NCI-H526 (cell line): ENCODE data around the gene MISFA.
"Not testable (repeated sequence)": the region's sequence is repeated elsewhere in the genome, so short reads cannot be mapped to it uniquely, and the experiment has no call there.

Source experiments
- DNase-seq, 2 experiments: peaks; one replicate each; lab custom pipeline; 2025; lab: John Stamatoyannopoulos, UW

The MISFA gene

GRCh38 chr11:18599739-18600230, at the start of gene MISFA:
Gene MISFA (plus strand): TSS chr11:18599789. CDS start chr11:18599929, 140 bp downstream.
- DNase-seq: no peak

DNA sequence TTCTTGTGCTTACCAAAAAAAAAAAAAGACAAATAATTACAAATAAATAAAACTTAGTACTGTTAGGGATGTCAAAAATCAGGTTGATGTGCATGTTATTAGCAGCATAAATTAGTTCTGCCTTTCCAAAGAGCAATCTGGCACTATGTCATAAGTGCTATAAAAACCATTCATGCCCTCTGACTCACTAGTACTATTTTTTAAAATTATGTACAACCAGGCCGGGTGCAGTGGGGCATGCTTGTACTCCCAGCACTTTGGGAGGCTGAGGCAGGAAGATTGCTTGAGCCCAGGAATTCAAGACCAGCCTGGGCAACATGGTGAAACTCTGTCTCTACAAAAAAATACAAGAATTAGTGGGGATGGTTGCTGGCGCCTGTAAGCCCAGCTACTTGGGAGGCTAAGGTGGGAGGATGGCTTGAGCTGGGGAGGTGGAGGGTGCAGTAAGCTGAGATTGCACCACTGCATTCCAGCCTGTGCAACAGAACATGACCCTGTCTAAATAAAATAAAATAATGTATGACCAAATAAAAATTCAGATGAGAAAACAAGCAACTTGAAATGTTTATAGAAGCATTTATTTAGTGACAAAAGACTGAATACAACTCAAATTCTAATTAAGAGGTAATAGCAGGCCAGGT, 36.4 kb upstream of the MISFA start:
- DNase-seq: no peak

GRCh38 chr11:18564149-18564548, 35.4 kb upstream of the MISFA start:
- no peak for DNase-seq

DNA sequence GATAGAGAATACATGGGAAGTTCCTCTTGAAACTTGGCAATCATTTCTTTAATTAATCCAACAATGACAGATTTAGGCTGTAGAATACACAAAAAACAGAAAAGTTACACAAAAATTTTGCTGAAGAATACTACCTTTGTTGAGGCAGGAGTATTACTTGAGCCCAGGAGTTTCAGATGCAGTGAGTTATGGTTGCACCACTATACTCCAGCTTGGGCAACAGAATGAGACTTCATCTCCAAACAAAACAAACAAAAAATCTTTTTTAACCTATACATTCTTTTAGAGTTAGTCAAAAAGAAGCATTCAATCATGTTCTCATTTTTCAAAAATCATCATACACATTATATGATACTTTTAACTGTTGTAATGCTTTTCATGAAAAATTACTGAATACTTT, 33.2 kb upstream of the MISFA start:
- no peak for DNase-seq

DNA sequence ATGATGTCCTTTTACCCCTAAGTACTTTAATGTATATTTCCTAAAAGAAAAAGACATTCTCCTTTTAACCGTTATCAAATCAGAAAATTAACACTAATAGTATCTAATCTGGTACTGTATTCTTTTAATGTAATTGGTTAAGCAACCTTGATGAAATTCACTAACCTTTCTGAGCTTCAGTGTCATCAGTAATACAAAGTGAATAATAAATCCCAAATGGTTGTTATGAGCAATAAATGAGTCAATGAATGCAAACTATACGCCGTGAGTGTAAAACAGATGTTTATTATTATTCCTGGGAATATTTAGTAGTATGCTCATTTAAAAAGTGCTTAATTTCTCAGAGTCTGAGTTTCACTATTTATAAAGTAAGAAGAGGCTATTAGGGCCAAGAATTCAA, 32.5 kb upstream of the MISFA start:
- no peak for DNase-seq

DNA sequence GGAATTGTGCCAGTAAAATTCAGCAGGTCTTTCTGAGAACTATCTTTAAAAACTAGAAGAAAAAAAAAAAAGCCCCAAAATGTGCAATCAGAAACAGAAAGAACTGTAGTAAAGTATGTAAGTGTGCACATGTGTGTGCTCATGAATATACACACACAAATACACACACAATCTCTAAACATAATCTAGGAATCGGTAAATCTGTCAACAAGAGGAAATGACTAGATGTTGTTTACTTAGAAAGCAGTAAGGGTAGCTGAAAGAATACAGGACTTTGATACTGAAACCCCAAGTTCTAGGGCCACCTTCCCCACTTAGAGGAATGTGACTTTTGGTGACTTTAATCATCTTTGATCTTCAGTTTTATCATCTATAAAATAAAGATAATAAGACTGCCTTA, 24.2 kb upstream of the MISFA start:
- DNase-seq: no peak

GRCh38 chr11:18578975-18579598, 20.5 kb upstream of the MISFA start:
- no peak for DNase-seq

GRCh38 chr11:18580113-18580766, 19.3 kb upstream of the MISFA start:
- DNase-seq: no peak

GRCh38 chr11:18581825-18582224, 17.8 kb upstream of the MISFA start:
- DNase-seq: no peak

GRCh38 chr11:18588297-18589252, 11.0 kb upstream of the MISFA start, which contains the start of gene UEVLD:
Gene UEVLD (minus strand): TSS chr11:18588734. CDS start chr11:18588654, 80 bp downstream.
- DNase-seq: peak; percentile 66 to 95

DNA sequence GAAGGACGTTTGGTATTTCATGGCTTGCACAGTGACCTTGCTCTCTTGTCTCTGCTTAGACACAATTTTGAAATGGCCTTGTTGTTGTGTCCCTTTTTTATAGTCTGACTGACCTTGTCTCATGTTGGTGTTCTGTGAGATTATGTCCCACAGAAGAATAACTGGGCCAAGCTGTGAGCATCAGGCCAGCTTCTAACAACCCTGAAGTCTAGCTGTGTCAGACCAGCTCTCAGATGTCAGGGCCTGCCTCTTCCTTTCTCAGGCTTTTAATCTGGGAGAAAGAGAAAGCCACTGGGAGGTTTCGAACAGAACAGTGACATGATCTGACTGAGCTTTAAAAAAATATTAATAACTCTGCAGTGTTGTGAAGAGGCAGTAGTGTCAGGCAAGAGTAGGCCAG, 9.0 kb upstream of the MISFA start:
- DNase-seq: no peak

DNA sequence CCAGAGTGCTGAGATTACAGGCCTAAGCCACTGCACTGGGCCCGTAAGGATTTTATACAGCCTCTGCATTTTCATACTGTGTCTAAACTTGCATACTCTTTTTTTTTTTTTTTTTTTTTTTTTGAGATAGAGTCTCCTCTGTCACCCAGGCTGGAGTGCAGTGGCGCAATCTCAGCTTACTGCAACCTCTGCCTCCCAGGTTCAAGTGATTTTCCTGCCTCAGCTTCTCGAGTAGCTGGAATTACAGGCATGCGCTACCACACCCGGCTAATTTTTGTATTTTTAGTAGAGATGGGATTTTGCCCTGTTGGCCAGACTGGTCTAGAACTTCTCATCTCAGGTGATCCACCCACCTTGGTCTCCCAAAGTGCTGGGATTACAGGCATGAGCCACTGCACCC, 5.5 kb upstream of the MISFA start:
- not testable (repeated sequence) for DNase-seq

- no peak for DNase-seq
Measured at GRCh38 chr11:18594999-18595749, 4.4 kb upstream of the MISFA start.

- no peak for DNase-seq
Measured at GRCh38 chr11:18600915-18601569, 1.5 kb downstream of the MISFA start.

DNA sequence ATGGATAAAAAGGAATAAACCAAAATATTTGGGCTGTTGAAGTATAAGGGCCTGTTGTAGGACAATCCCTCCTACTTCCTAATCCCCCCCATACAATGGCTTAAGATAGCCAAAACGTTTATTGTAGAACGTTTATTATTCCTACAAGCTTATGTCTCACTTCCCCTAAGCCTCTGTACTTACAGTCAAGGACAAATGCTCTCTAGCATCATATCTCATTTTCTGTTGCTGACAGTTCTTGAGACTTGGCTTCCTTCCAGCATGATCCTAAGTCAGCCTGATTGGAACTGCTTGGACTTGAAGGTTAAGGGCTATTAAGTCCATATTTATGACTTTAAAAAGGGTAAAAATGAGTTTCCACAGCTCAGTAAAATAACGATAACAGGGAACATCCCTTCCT, 8.8 kb downstream of the MISFA start:
- DNase-seq: no peak

DNA sequence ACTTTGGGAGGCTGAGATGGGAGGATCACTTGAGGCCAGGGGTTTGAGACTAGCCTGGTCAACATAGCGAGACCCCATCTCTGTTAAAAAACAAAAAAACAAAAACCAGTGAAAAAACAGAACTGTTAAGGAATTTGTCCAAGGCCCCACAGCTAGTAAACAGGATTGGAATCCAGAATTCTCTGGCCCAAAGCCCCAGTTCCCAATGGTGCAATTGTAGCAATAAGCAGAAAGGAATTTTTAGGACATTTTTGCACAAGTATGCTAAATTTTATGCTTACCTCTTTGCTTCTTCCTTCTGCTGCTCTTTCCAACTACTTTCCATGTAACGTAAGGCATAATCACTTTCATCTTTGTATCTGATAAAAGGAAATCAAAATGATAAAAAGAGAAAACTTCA, 11.6 kb downstream of the MISFA start:
- DNase-seq: no peak

GRCh38 chr11:18612394-18612793, 12.8 kb downstream of the MISFA start:
- no peak for DNase-seq

GRCh38 chr11:18614667-18615066, 15.1 kb downstream of the MISFA start:
- DNase-seq: no peak

DNA sequence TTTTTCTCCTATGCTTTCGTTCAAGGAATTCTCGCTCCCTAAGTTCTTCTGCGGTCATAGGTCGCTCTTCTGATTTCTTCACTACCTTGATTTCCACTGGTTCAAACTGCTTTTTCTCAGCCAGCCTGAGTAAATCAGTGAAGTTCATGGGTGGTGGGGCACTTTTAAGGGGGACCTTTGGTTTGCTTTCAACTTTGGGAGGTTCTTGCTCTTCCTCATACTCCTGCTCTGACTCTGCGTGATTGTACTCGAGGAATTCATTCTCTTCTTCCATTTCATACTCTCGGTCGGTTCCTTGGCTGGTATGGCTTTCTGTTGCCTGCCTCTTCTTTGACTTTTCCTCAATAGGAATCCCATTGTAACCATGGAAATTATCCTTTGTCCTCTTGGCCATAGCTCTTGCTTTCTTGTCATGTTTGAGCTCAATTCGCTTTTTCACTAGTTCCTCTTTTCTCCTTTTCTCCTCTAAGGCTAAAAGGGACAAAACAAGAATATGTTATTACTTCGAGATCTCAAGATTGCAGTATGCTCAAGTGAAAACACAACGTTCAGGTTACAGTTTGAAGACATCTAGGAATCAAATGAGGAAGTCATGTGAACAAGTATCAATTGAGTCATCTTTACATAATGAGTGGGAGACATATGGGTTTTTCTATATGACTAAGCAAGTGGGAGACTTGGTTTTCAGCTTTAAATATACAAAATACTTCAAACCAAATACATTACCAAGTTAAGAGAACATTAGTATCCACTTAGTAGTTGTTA, 16.2 kb downstream of the MISFA start:
- no peak for DNase-seq
